DMS153 treated with DMSO at 0.1 percent for 48 hours (cell line): ENCODE results near the gene GPN1.
"Not testable (repeated sequence)": the region's sequence is repeated elsewhere in the genome, so short reads cannot be mapped to it uniquely, and the experiment has no call there.

Source experiments
- DNase-seq: peaks from one replicate; lab custom pipeline; 2025; ENCODE audit not compliant: unreplicated experiment; lab: John Stamatoyannopoulos, UW

Gene GPN1

GRCh38 chr2:27628767-27629709 is at the start of gene GPN1, which contains the start of gene CCDC121:
GPN1 (plus strand) TSS chr2:27629050; CDS start chr2:27629059, 9 bp downstream.
CCDC121 (minus strand) TSS chr2:27629012; CDS start chr2:27627799, 1,213 bp downstream.
- DNase-seq: peak; percentile 41

- DNase-seq: no peak
These were observed 47.3 kb upstream of the GPN1 start for GRCh38 chr2:27581417-27582128.

DNA sequence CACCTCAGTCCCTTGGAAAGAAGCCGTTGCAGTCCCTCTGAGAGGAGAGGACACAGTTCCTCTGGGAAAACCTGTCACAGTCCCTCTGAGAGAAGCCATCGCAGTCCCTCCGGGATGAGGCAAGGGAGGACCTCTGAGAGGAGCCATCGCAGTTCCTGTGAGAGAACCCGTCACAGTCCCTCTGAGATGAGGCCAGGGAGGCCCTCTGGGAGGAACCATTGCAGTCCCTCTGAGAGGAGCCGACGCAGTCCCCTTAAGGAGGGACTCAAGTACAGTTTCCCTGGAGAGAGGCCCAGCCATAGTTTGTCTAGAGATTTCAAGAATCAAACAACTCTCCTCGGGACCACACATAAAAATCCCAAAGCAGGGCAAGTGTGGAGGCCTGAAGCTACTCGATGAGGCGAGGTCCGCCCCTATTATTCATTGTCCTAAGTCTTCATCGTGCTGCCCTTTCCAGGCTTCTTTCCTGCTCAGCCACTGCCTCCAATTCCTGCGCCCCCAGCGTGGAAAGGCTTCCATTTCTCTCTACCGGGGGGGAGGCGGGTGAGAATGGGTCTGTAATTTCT is 46.6 kb upstream of the GPN1 start:
- no peak for DNase-seq

- DNase-seq: peak; percentile 94
These were observed 46.0 kb upstream of the GPN1 start, which contains the start of gene ZNF512 for GRCh38 chr2:27582695-27583389. ZNF512 (plus strand) TSS chr2:27583042; CDS start chr2:27583113, 71 bp downstream.

- DNase-seq: no peak
These were observed 45.4 kb upstream of the GPN1 start for GRCh38 chr2:27583390-27583915.

GRCh38 chr2:27584597-27584996 is 44.3 kb upstream of the GPN1 start:
- DNase-seq: no peak

- DNase-seq: no peak
These were observed 41.8 kb upstream of the GPN1 start for GRCh38 chr2:27587025-27587424.

DNA sequence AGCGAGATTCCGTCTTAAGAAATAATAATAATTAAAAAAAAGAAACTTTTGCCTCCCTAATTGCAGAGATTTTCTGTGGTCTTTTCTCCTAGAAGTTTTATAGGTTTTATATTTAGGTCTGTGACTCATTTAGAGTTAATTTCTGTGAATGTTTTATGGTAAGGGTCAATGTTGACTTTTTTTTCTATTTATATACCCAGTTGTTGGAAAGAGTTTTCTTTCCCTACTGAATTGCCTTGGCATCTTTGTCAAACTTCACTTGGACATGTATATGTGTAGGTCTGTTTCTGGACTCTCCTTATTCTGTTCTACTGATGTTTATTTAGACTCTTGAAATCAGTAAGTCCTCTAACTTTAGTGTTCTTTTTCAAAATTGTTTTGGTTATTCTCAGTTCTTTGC is 40.5 kb upstream of the GPN1 start:
- DNase-seq: no peak

- no peak for DNase-seq
These were observed 37.1 kb upstream of the GPN1 start for GRCh38 chr2:27591745-27592144.

DNA sequence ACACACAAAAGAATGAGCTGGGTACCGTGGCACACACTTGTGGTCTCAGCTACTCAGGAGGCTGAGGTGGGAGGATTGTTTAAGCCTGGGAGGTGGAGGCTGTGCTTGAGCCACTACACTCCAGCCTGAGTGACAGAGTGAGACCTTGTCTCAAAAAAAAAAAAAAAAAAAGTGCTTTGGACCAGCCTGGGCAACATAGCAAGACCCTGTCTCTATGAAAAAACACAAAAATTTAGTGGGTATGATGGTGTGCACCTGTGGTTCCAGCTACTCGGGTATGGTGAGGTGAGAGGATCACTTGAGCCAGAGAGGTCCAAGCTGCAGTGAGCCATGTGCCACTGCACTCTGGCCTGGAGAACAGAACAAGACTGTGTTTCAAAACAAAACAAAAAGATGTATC is 35.6 kb upstream of the GPN1 start:
- DNase-seq: no peak

GRCh38 chr2:27594020-27594703 is 34.7 kb upstream of the GPN1 start:
- not testable (repeated sequence) for DNase-seq

GRCh38 chr2:27595412-27595811 is 33.4 kb upstream of the GPN1 start:
- DNase-seq: not testable (repeated sequence)

GRCh38 chr2:27596627-27597026 is 32.2 kb upstream of the GPN1 start:
- no peak for DNase-seq

GRCh38 chr2:27606611-27607010 is 22.2 kb upstream of the GPN1 start:
- DNase-seq: no peak

GRCh38 chr2:27613985-27614384 is 14.9 kb upstream of the GPN1 start:
- no peak for DNase-seq

- DNase-seq: no peak
These were observed 13.5 kb upstream of the GPN1 start for GRCh38 chr2:27615316-27615715.

- no peak for DNase-seq
These were observed 7.3 kb upstream of the GPN1 start for GRCh38 chr2:27621524-27621923.

GRCh38 chr2:27622921-27623384 is 5.9 kb upstream of the GPN1 start:
- DNase-seq: no peak

GRCh38 chr2:27624943-27625342 is 3.9 kb upstream of the GPN1 start:
- no peak for DNase-seq

- not testable (repeated sequence) for DNase-seq
These were observed 2.5 kb upstream of the GPN1 start for GRCh38 chr2:27626323-27626722.
